K562 (cell line): ENCODE data around the gene DYTN. TPM values are rescaled to one million over a fixed set of nuclear protein-coding genes. Genes with fewer than 3 reads are reported as not detected.

Source experiments
- ATAC-seq: fragments of 200-7000 bp; cut with Tn5 transposase; 3 replicates; pipeline ENCODE4 v1.9.1; 2020; ENCODE audit warnings: moderate library complexity
- BruUV-seq: library from RNA; stranded (reverse); fragments of 400-500 nt; replicated peaks from 2 replicates; lab custom pipeline; 2021; lab: Mats Ljungman, UMichigan
- CTCF ChIA-PET: fragments of 300-600 bp; formaldehyde crosslinking; extraction: SDS; loops from one replicate; lab custom pipeline; 2021; ENCODE audit warnings: low intra/inter-chr PET ratio; lab: Yijun Ruan, JAX
- POLR2A ChIA-PET: fragments of 300-600, 350-650 bp; sonication (Branson Sonifier 250); formaldehyde crosslinking; extraction: SDS; loops from one replicate; lab custom pipeline; 2021; ENCODE audit warnings: antibody characterized with exemption, inconsistent platforms; lab: Yijun Ruan, JAX
- DNase-seq, 4 experiments: peaks; one replicate each; pipeline versions ENCODE4 v3.0.0 to v3.0.0-alpha.2; 2011 to 2018; ENCODE audit warnings: low spot score in 3 of 4, mixed read lengths in 3 of 4; ENCODE audit errors: extremely low read depth in 1 of 4
- FAIRE-seq: peaks from 2 replicates; lab custom pipeline; 2011; peaks lifted over from hg19 to GRCh38; lab: Jason Lieb, UNC
- H2AFZ ChIP-seq: 2 replicates; pipeline ENCODE4 v1.6.0; 2011; ENCODE audit warnings: low read depth, low read length, control low read depth, inconsistent platforms
- H3K27ac ChIP-seq: fragments of 200-600 bp; 3 replicates; pipeline ENCODE4 v1.8.0; 2011; ENCODE audit warnings: low read depth, mild to moderate bottlenecking, control low read depth, inconsistent platforms, low read length, moderate library complexity, mixed read lengths; ENCODE audit errors: extremely low read depth
- H3K27me3 ChIP-seq, 2 experiments: fragments of 300-600 bp in 1 of 2; 2 replicates in 1 of 2; 3 replicates in 1 of 2; pipeline versions ENCODE4 v1.6.0 to v1.8.0; 2011; ENCODE audit warnings: inconsistent platforms in 2 of 2, low read length in 2 of 2, mild to moderate bottlenecking in 1 of 2, mixed read lengths in 1 of 2, moderate library complexity in 1 of 2; ENCODE audit not compliant: control insufficient read depth in 2 of 2, insufficient read depth in 2 of 2
- H3K36me3 ChIP-seq: fragments of 300-600 bp; 3 replicates; pipeline ENCODE4 v1.8.0; 2011; ENCODE audit warnings: mild to moderate bottlenecking, low read length, inconsistent platforms; ENCODE audit not compliant: control insufficient read depth, insufficient read depth
- H3K4me1 ChIP-seq, 2 experiments: fragments of 200-600 bp in 1 of 2; replicated peaks in 1 of 2; 2 replicates in 1 of 2; 3 replicates in 1 of 2; pipeline versions ENCODE4 v1.5.1 to v1.8.0; 2011; ENCODE audit warnings: inconsistent platforms in 2 of 2, low read length in 2 of 2, mild to moderate bottlenecking in 1 of 2, mixed read lengths in 1 of 2, moderate library complexity in 1 of 2; ENCODE audit not compliant: control insufficient read depth in 2 of 2, insufficient read depth in 2 of 2
- H3K4me2 ChIP-seq: 2 replicates; pipeline ENCODE4 v1.6.1; 2011; ENCODE audit warnings: low read length, control low read depth, inconsistent platforms, mixed read lengths; ENCODE audit not compliant: insufficient read depth
- H3K4me3 ChIP-seq: fragments of 200-600 bp; sonication (generic), shearing (Covaris generic); 2 replicates; pipeline ENCODE4 v1.5.1; 2016; ENCODE audit warnings: control low read depth, inconsistent platforms
- H3K79me2 ChIP-seq: fragments of 200-600 bp; 3 replicates; pipeline ENCODE4 v1.8.0; 2011; ENCODE audit warnings: low read length, inconsistent platforms; ENCODE audit not compliant: control insufficient read depth, insufficient read depth
- H3K9ac ChIP-seq, 2 experiments: 2 replicates each; pipeline versions ENCODE4 v1.6.0 to v1.6.1; 2011; ENCODE audit warnings: low read depth in 2 of 2, low read length in 2 of 2, control low read depth in 1 of 2, inconsistent platforms in 1 of 2, mild to moderate bottlenecking in 1 of 2, mixed read lengths in 1 of 2; ENCODE audit not compliant: insufficient read depth in 1 of 2
- H3K9me1 ChIP-seq: one replicate; pipeline ENCODE4 v1.6.0; 2011; ENCODE audit warnings: inconsistent platforms, mild to moderate bottlenecking, low read length, moderate library complexity; ENCODE audit not compliant: control insufficient read depth, insufficient read depth
- H3K9me3 ChIP-seq: replicated peaks from 2 replicates; pipeline ENCODE4 v1.5.1; 2011; ENCODE audit warnings: low read depth, low read length, inconsistent platforms; ENCODE audit not compliant: control insufficient read depth, insufficient read depth
- H4K20me1 ChIP-seq: replicated peaks from 2 replicates; pipeline ENCODE4 v1.6.1; 2011; ENCODE audit warnings: low read length, inconsistent platforms, mixed read lengths; ENCODE audit not compliant: control insufficient read depth, insufficient read depth
- ARID1B ChIP-seq: fragments of 450-650 bp; IDR thresholded peaks from 2 replicates; pipeline ENCODE4 v1.6.1; 2016; ENCODE audit warnings: antibody characterized with exemption, mild to moderate bottlenecking, inconsistent platforms
- CLOCK ChIP-seq: fragments of 250-450 bp; sonication (Bioruptor Pico); IDR thresholded peaks from 2 replicates; pipeline ENCODE4 v1.4.0; 2020; ENCODE audit warnings: mild to moderate bottlenecking, moderate library complexity, borderline replicate concordance
- HDAC1 ChIP-seq, 2 experiments: fragments of 450-650 bp; IDR thresholded peaks; 2 replicates each; pipeline ENCODE4 v1.6.1; 2016 to 2017; ENCODE audit warnings: inconsistent platforms in 1 of 2, mild to moderate bottlenecking in 1 of 2, moderate library complexity in 1 of 2
- KHSRP ChIP-seq: fragments of 450-650 bp; IDR thresholded peaks from 2 replicates; pipeline ENCODE4 v1.6.1; 2017
- NFE2 ChIP-seq: IDR thresholded peaks from 2 replicates; pipeline ENCODE4 v1.6.1; 2014; ENCODE audit warnings: antibody characterized with exemption, low read depth
- ZHX1 ChIP-seq: fragments of 150-350 bp; conservative IDR thresholded peaks from 2 replicates; pipeline ENCODE4 v1.6.1; 2014; ENCODE audit warnings: low read length
- ZKSCAN1 ChIP-seq: fragments of 150-350 bp; IDR thresholded peaks from 2 replicates; pipeline ENCODE4 v1.6.1; 2016; ENCODE audit warnings: low read depth, low read length
- ZNF12 ChIP-seq: sonication (generic); formaldehyde crosslinking; IDR thresholded peaks from 2 replicates; pipeline ENCODE4 v1.4.0; 2020; ENCODE audit warnings: mild to moderate bottlenecking, missing genetic modification reagents
- ZNF140 ChIP-seq: fragments of 250-450 bp; sonication (Bioruptor Pico); IDR thresholded peaks from 2 replicates; pipeline ENCODE4 v1.8.0; 2021; ENCODE audit warnings: moderate library complexity, mild to moderate bottlenecking, inconsistent platforms
- ZNF282 ChIP-seq: sonication (generic); formaldehyde crosslinking; IDR thresholded peaks from 2 replicates; pipeline ENCODE4 v1.8.1; 2023; ENCODE audit warnings: missing genetic modification reagents
- WGBS: fragments of 100-300 bp; shearing (Covaris generic); methylation state at CpG from one replicate; pipeline ENCODE4 v1.1.6; 2016; ENCODE audit warnings: low coverage, mixed read lengths; ENCODE audit not compliant: insufficient coverage; ENCODE audit errors: missing lambda C conversion rate; 5-methylcytosine and 5-hydroxymethylcytosine counted together
- in situ Hi-C: fragments of 300-500 bp; cut with MboI; formaldehyde crosslinking; loops from 4 replicates; pipeline ENCODE4 v1.15.0; 2018; ENCODE audit warnings: inconsistent platforms, mixed read lengths
- intact Hi-C: fragments of 100-400 bp; cut with micrococcal nuclease; formaldehyde crosslinking; loops from 2 replicates; pipeline ENCODE4 v1.14.2; 2022
- polyA plus RNA-seq, 8 experiments: library from polyadenylated mRNA; depleted of rRNA in 4 of 8; stranded (reverse) in 5 of 8; unstranded in 3 of 8; fragments of >200 nt; fragmentation: Nextera tagmentation in 2 of 8; fragmentation: Illumina TruSeq in 1 of 8; extraction: Ambion mirVana in 2 of 8; extraction: Trizol in 1 of 8; gene quantifications; 2 replicates each; pipeline versions ENCODE4 v1.2.1 to v1.2.3, GENCODE V29; 2011 to 2014; ENCODE audit warnings: inconsistent platforms in 1 of 8, missing spikeins in 1 of 8
- total RNA-seq, 7 experiments: library from RNA; depleted of rRNA in 6 of 7; stranded (reverse); fragments of >200 nt in 6 of 7; fragmentation: Illumina TruSeq in 2 of 7; extraction: Trizol in 2 of 7; gene quantifications; 2 replicates each; pipeline versions ENCODE4 v1.2.1 to v1.2.3, GENCODE V29; 2011 to 2021; ENCODE audit warnings: low replicate concordance in 1 of 7

The DYTN gene
- total and polyA plus RNA-seq, 9 of the 15 experiments (the other 6 are each of a cell fraction or from before 2014, with no cell fraction given): not detected

- ATAC-seq: no peak
- Histone ChIP-seq H3K9ac (no peak overlapping the region), H2AFZ (no peak overlapping the region), H3K36me3 (no peaks in the 10 kb centered on the region), H3K4me3 (no peak overlapping the region), H4K20me1 (no peaks in the 10 kb centered on the region), H3K9me1 (no peaks in the 10 kb centered on the region), H3K4me2 (no peak overlapping the region), H3K27ac (no peak overlapping the region), H3K27me3 (no peaks in the 10 kb centered on the region), H3K79me2 (no peaks in the 10 kb centered on the region), H3K9me3 (no peaks in the 10 kb centered on the region)
- peak in 1 of 4 experiments; percentile 3 for DNase-seq
- ChIA-PET CTCF (no interaction called here), POLR2A (interaction anchor here (0.8 kb wide), 1 partner anchor 20 kb away, joined by 3 read pairs; no protein-coding TSS in a partner anchor)
- in situ Hi-C loops (no loop called here), intact Hi-C loops (no loop called here)
- FAIRE-seq: no peak
- 0% methylated on average over 6 of the region's 7 CpGs for WGBS
- no TSS peak for BruUV-seq
- TF ChIP-seq ZNF282 (CRISPR knock-in tag) (no peak), ARID1B (no peak), ZNF12 (CRISPR knock-in tag) (no peak), NFE2 (0 out of 2 replicates have a peak, but pooled peaks have one; percentile 17)
- TF ChIP-seq, all 486 proteins: peak for 1
- H3K4me1 ChIP-seq: no peaks in the 10 kb centered on the region
Observed at GRCh38 chr2:206728277-206729199, 10.3 kb upstream of the DYTN start.

GRCh38 chr2:206727287-206727686, 9.1 kb upstream of the DYTN start:
- no TSS peak for BruUV-seq
- DNase-seq (no peak), FAIRE-seq (no peak), ATAC-seq (no peak)
- no peak overlapping the region for H3K27ac ChIP-seq
- H3K4me2 ChIP-seq: no peak overlapping the region
- ChIA-PET CTCF (no interaction called here), POLR2A (no interaction called here)
- no peak overlapping the region for H3K9ac ChIP-seq
- H4K20me1 ChIP-seq: no peaks in the 10 kb centered on the region
- H3K79me2 ChIP-seq: no peaks in the 10 kb centered on the region
- WGBS: 7% methylated on average over 2 of the region's 2 CpGs
- no peaks in the 10 kb centered on the region for H3K9me1 ChIP-seq
- no peaks in the 10 kb centered on the region for H3K9me3 ChIP-seq
- H3K4me3 ChIP-seq: no peak overlapping the region
- intact Hi-C loops: no loop called here
- H3K36me3 ChIP-seq: no peaks in the 10 kb centered on the region
- H2AFZ ChIP-seq: no peak overlapping the region
- H3K4me1 ChIP-seq: no peaks in the 10 kb centered on the region
- no peaks in the 10 kb centered on the region for H3K27me3 ChIP-seq
- in situ Hi-C loops: no loop called here
- TF ChIP-seq ZNF140 (no peak), ZHX1 (no peak), KHSRP (no peak), CLOCK (CRISPR knock-in tag) (no peak), HDAC1 (IDR thresholded peaks at IDR 0.05) (no peak), ZKSCAN1 (no peak)
